MM.1S (cell line): Measurements from ENCODE around the gene TTC27.

Source experiments
- DNase-seq: peaks from one replicate; pipeline ENCODE4 v3.0.0-alpha.2; 2015
- H2AFZ ChIP-seq: fragments of 300-600 bp; sonication (generic); 2 replicates; pipeline ENCODE4 v1.6.0; 2016; ENCODE audit warnings: antibody characterized with exemption, low read length
- H3F3A ChIP-seq: fragments of 300-600 bp; sonication (generic); 2 replicates; pipeline ENCODE4 v1.6.1; 2016; ENCODE audit warnings: mild to moderate bottlenecking, antibody characterized with exemption, low read length, moderate library complexity, mixed read lengths; ENCODE audit not compliant: insufficient read depth
- H3K27ac ChIP-seq: fragments of 300-600 bp; sonication (generic); 2 replicates; pipeline ENCODE4 v1.5.1; 2016; ENCODE audit warnings: mild to moderate bottlenecking, low read length
- H3K27me3 ChIP-seq: fragments of 300-600 bp; sonication (generic); replicated peaks from 2 replicates; pipeline ENCODE4 v1.6.0; 2016; ENCODE audit warnings: low read length; ENCODE audit not compliant: insufficient read depth
- H3K36me3 ChIP-seq: fragments of 300-600 bp; sonication (generic); replicated peaks from 2 replicates; pipeline ENCODE4 v1.6.1; 2016; ENCODE audit warnings: mild to moderate bottlenecking, low read length, mixed read lengths; ENCODE audit not compliant: insufficient read depth
- H3K4me1 ChIP-seq: fragments of 300-600 bp; sonication (generic); 2 replicates; pipeline ENCODE4 v1.6.1; 2016; ENCODE audit warnings: low read length, mixed read lengths
- H3K4me2 ChIP-seq: fragments of 300-600 bp; sonication (generic); 2 replicates; pipeline ENCODE4 v1.6.0; 2016; ENCODE audit warnings: low read depth, low read length
- H3K4me3 ChIP-seq: fragments of 300-600 bp; sonication (generic); 2 replicates; pipeline ENCODE4 v1.5.1; 2016; ENCODE audit warnings: low read length, mixed read lengths
- H3K79me2 ChIP-seq: fragments of 300-600 bp; sonication (generic); 2 replicates; pipeline ENCODE4 v1.6.1; 2016; ENCODE audit warnings: mixed run types, low read length, mixed read lengths
- H3K9ac ChIP-seq: fragments of 300-600 bp; sonication (generic); 2 replicates; pipeline ENCODE4 v1.6.1; 2016; ENCODE audit warnings: low read length, mixed read lengths
- H3K9me2 ChIP-seq: fragments of 300-600 bp; sonication (generic); replicated peaks from 2 replicates; pipeline ENCODE4 v1.6.1; 2016; ENCODE audit warnings: mild to moderate bottlenecking, low read length, mixed read lengths; ENCODE audit not compliant: insufficient read depth
- H3K9me3 ChIP-seq: fragments of 300-600 bp; sonication (generic); replicated peaks from 2 replicates; pipeline ENCODE4 v1.6.1; 2016; ENCODE audit warnings: mild to moderate bottlenecking, low read length, mixed read lengths; ENCODE audit not compliant: insufficient read depth
- H4K20me1 ChIP-seq: fragments of 300-600 bp; sonication (generic); 2 replicates; pipeline ENCODE4 v1.6.1; 2016; ENCODE audit warnings: mild to moderate bottlenecking, low read length, moderate library complexity, mixed read lengths; ENCODE audit not compliant: insufficient read depth
- EZH2 ChIP-seq: fragments of 300-600 bp; sonication (generic); optimal IDR thresholded peaks from 2 replicates; pipeline ENCODE3; 2017; ENCODE audit warnings: low read depth, mild to moderate bottlenecking, antibody characterized with exemption, low read length, mixed read lengths
- EZH2phosphoT487 ChIP-seq: fragments of 300-600 bp; sonication (generic); IDR thresholded peaks from 2 replicates; pipeline ENCODE4 v1.6.1; 2018; ENCODE audit warnings: antibody characterized with exemption, low read length
- TF ChIP-seq, protein P1 (sequence below): fragments of 300-600 bp; sonication (generic); IDR thresholded peaks from 2 replicates; pipeline ENCODE4 v1.5.1; 2016; ENCODE audit warnings: antibody characterized with exemption, low read length, mixed read lengths

Gene TTC27

DNA sequence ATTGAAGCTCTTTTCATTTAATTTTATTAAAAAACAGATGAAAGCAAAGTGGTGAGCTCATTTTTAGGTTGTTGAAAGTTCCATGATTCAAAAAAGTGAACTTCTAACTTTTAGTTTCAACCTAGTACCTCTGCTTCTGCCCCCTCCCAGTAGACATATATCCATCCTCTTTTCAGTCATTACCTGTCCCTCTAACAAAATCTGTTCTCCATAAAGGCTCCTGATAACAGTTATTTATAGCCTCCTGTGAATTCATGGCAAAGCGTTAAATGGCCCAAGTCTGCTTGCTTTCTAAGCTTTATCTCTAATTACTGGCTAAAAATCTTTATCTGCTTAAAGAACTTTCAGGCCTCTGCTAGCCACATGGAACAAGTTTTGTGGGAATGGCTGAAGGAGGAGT, 148.1 kb downstream of the TTC27 start:
- Histone ChIP-seq H3K4me2 (no peak overlapping the region), H3K4me3 (no peak overlapping the region), H3K27ac (no peak overlapping the region), H2AFZ (no peak overlapping the region), H3K79me2 (no peaks in the 10 kb centered on the region), H3K27me3 (no peaks in the 10 kb centered on the region), H4K20me1 (no peaks in the 10 kb centered on the region), H3K9me2 (no peaks in the 10 kb centered on the region), H3K9ac (no peak overlapping the region), H3F3A (no peaks in the 10 kb centered on the region), H3K36me3 (no peaks in the 10 kb centered on the region; the same call in 1 of the 2 replicates), H3K4me1 (no peaks in the 10 kb centered on the region), H3K9me3 (no peaks in the 10 kb centered on the region)
- DNase-seq = no peak
- TF ChIP-seq EZH2phosphoT487 (no peak), EZH2 (no peak)
- TF ChIP-seq, protein P1, sequence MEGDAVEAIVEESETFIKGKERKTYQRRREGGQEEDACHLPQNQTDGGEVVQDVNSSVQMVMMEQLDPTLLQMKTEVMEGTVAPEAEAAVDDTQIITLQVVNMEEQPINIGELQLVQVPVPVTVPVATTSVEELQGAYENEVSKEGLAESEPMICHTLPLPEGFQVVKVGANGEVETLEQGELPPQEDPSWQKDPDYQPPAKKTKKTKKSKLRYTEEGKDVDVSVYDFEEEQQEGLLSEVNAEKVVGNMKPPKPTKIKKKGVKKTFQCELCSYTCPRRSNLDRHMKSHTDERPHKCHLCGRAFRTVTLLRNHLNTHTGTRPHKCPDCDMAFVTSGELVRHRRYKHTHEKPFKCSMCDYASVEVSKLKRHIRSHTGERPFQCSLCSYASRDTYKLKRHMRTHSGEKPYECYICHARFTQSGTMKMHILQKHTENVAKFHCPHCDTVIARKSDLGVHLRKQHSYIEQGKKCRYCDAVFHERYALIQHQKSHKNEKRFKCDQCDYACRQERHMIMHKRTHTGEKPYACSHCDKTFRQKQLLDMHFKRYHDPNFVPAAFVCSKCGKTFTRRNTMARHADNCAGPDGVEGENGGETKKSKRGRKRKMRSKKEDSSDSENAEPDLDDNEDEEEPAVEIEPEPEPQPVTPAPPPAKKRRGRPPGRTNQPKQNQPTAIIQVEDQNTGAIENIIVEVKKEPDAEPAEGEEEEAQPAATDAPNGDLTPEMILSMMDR = no peak

DNA sequence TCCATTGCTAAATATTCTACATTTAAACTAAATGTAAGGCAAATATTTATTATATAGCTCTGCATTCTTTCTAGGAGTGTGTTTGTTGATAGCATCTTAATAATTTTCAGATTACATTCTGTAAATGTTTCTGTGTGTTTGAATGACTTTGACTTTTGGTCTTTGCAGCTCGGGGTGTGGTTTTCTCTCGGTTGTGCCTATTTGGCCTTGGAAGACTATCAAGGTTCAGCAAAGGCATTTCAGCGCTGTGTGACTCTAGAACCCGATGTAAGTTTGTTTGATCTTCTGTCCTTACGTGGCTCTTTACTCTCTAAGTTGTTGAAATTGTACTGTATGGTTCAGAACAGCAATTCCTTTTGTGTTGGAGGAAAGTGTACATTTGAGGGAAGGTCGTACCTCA, 149.9 kb downstream of the TTC27 start:
- TF ChIP-seq, protein P1 = no peak
- TF ChIP-seq EZH2 = no peak
- H3F3A ChIP-seq = no peaks in the 10 kb centered on the region
- H3K9me3 ChIP-seq = no peaks in the 10 kb centered on the region
- no peak overlapping the region for H3K9ac ChIP-seq
- H4K20me1 ChIP-seq = no peaks in the 10 kb centered on the region
- no peak for DNase-seq
- no peaks in the 10 kb centered on the region for H3K4me1 ChIP-seq
- no peak overlapping the region for H3K27ac ChIP-seq
- H3K4me3 ChIP-seq = no peak overlapping the region
- H3K79me2 ChIP-seq = no peaks in the 10 kb centered on the region
- H3K9me2 ChIP-seq = no peaks in the 10 kb centered on the region
- H3K36me3 ChIP-seq = no peaks in the 10 kb centered on the region; the same call in 1 of the 2 replicates
- no peaks in the 10 kb centered on the region for H3K27me3 ChIP-seq
- H2AFZ ChIP-seq = no peak overlapping the region
- H3K4me2 ChIP-seq = no peak overlapping the region

DNA sequence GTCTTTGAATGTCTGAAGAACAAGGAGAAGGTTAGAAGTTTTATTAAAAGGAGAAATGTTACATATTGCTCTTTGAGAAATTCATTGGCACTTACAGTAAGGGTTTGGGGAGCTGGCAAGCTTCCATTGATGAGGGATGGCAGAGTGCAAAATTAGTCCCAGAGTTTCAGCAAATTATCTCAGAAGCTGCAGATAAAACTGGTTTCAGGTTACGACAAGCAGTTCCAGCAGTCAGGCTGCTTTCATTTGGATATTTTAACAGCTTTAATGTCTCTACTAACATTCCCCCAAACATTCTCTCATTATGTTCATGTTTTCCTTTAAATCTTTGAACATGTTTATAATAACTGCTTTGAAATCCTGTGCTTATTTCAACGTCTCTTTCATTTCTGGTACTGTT, 153.1 kb downstream of the TTC27 start:
- DNase-seq = no peak
- Histone ChIP-seq H3K79me2 (no peaks in the 10 kb centered on the region), H3K27me3 (no peaks in the 10 kb centered on the region), H2AFZ (no peak overlapping the region), H3K4me2 (no peak overlapping the region), H3K9me2 (no peaks in the 10 kb centered on the region), H3K4me3 (no peak overlapping the region), H3K36me3 (no peaks in the 10 kb centered on the region), H3K27ac (no peak overlapping the region), H3K4me1 (no peaks in the 10 kb centered on the region), H3F3A (no peaks in the 10 kb centered on the region), H3K9ac (no peak overlapping the region), H4K20me1 (no peaks in the 10 kb centered on the region), H3K9me3 (no peaks in the 10 kb centered on the region)
- TF ChIP-seq EZH2 (no peak), EZH2phosphoT487 (no peak)
- TF ChIP-seq, protein P1 = no peak
